SH-SY5Y (cell line): ENCODE measurements around the gene TBC1D8.

Source experiments
- GATA2 ChIP-seq: IDR thresholded peaks from 2 replicates; pipeline ENCODE4 v1.6.1; 2011; ENCODE audit warnings: mild to moderate bottlenecking, low read depth, low read length
- GATA3 ChIP-seq: IDR thresholded peaks from 2 replicates; pipeline ENCODE4 v1.6.1; 2011; ENCODE audit warnings: low read depth, mild to moderate bottlenecking, low read length, moderate library complexity

- TF ChIP-seq GATA2 (no peak), GATA3 (no peak)
Measured at GRCh38 chr2:101187131-101187530, 35.9 kb upstream of the TBC1D8 start.
